H9 (cell line): Measurements from ENCODE around the gene SEMA4D. TPM values are rescaled to one million over a fixed set of nuclear protein-coding genes. Genes with fewer than 3 reads are reported as not detected.

Source experiments
- DNase-seq: peaks from one replicate; pipeline ENCODE4 v3.0.0-alpha.2; 2017
- H2AFZ ChIP-seq: one replicate; pipeline ENCODE4 v1.6.1; 2013; ENCODE audit warnings: mild to moderate bottlenecking, low read length, control low read depth, moderate library complexity
- H2AK5ac ChIP-seq: 2 replicates; pipeline ENCODE4 v1.6.1; 2013; ENCODE audit warnings: low read length, control low read depth, mixed read lengths; ENCODE audit not compliant: insufficient read length
- H2BK120ac ChIP-seq: one replicate; pipeline ENCODE4 v1.6.1; 2013; ENCODE audit warnings: low read depth, mild to moderate bottlenecking, low read length, control low read depth, inconsistent platforms; ENCODE audit not compliant: poor library complexity, severe bottlenecking
- H2BK12ac ChIP-seq: 2 replicates; pipeline ENCODE4 v1.6.1; 2013; ENCODE audit warnings: low read length, control low read depth, mixed read lengths, low read depth; ENCODE audit not compliant: insufficient read length
- H2BK15ac ChIP-seq: 2 replicates; pipeline ENCODE4 v1.6.1; 2013; ENCODE audit warnings: low read depth, low read length, control low read depth
- H2BK20ac ChIP-seq: one replicate; pipeline ENCODE4 v1.6.1; 2013; ENCODE audit warnings: low read depth, mild to moderate bottlenecking, low read length, control low read depth, inconsistent platforms; ENCODE audit not compliant: poor library complexity, severe bottlenecking
- H2BK5ac ChIP-seq: 2 replicates; pipeline ENCODE4 v1.6.1; 2013; ENCODE audit warnings: low read length, control low read depth, mixed read lengths; ENCODE audit not compliant: insufficient read length
- H3K14ac ChIP-seq: 2 replicates; pipeline ENCODE4 v1.6.1; 2013; ENCODE audit warnings: low read length, control low read depth; ENCODE audit not compliant: insufficient read depth
- H3K18ac ChIP-seq: 2 replicates; pipeline ENCODE4 v1.6.1; 2013; ENCODE audit warnings: low read depth, mild to moderate bottlenecking, mixed read lengths, low read length, control low read depth; ENCODE audit not compliant: insufficient read length
- H3K23ac ChIP-seq: 2 replicates; pipeline ENCODE4 v1.6.1; 2013; ENCODE audit warnings: low read length, control low read depth, mixed read lengths, low read depth; ENCODE audit not compliant: insufficient read length
- H3K23me2 ChIP-seq: 2 replicates; pipeline ENCODE4 v1.6.1; 2013; ENCODE audit warnings: low read depth, mild to moderate bottlenecking, mixed read lengths, low read length, control low read depth; ENCODE audit not compliant: insufficient read length, poor library complexity, severe bottlenecking
- H3K27ac ChIP-seq: 2 replicates; pipeline ENCODE4 v1.5.1; 2013; ENCODE audit warnings: low read length, control low read depth, mixed read lengths, low read depth; ENCODE audit not compliant: insufficient read length
- H3K27me3 ChIP-seq: 2 replicates; pipeline ENCODE4 v1.6.1; 2013; ENCODE audit warnings: low read length, control low read depth, inconsistent platforms; ENCODE audit not compliant: insufficient read depth
- H3K4ac ChIP-seq: 2 replicates; pipeline ENCODE4 v1.6.1; 2013; ENCODE audit warnings: low read depth, mild to moderate bottlenecking, control low read depth, inconsistent platforms, low read length, moderate library complexity
- H3K4me1 ChIP-seq: 2 replicates; pipeline ENCODE4 v1.6.1; 2013; ENCODE audit warnings: low read length, control low read depth, inconsistent platforms; ENCODE audit not compliant: insufficient read depth
- H3K4me2 ChIP-seq: 2 replicates; pipeline ENCODE4 v1.6.1; 2013; ENCODE audit warnings: low read length, control low read depth, mixed read lengths; ENCODE audit not compliant: insufficient read length, insufficient read depth
- H3K56ac ChIP-seq: 2 replicates; pipeline ENCODE4 v1.6.1; 2013; ENCODE audit warnings: low read depth, mild to moderate bottlenecking, mixed read lengths, low read length, control low read depth; ENCODE audit not compliant: insufficient read length
- H3K79me1 ChIP-seq: 2 replicates; pipeline ENCODE4 v1.6.1; 2013; ENCODE audit warnings: low read depth, mild to moderate bottlenecking, moderate library complexity, low read length, control low read depth, inconsistent platforms; ENCODE audit not compliant: insufficient read depth, poor library complexity, severe bottlenecking
- H3K79me2 ChIP-seq: 2 replicates; pipeline ENCODE4 v1.6.1; 2013; ENCODE audit warnings: low read length, control low read depth, inconsistent platforms; ENCODE audit not compliant: insufficient read depth
- H3K9ac ChIP-seq: 2 replicates; pipeline ENCODE4 v1.6.1; 2013; ENCODE audit warnings: low read length, control low read depth, mixed read lengths; ENCODE audit not compliant: insufficient read length; ENCODE audit errors: extremely low read depth
- H3K9me3 ChIP-seq: one replicate; pipeline ENCODE4 v1.6.1; 2013; ENCODE audit warnings: low read depth, low read length, inconsistent platforms; ENCODE audit not compliant: control insufficient read depth
- H3T11ph ChIP-seq: one replicate; pipeline ENCODE4 v1.6.1; 2013; ENCODE audit warnings: mild to moderate bottlenecking, low read length, control low read depth, inconsistent platforms
- H4K20me1 ChIP-seq: one replicate; pipeline ENCODE4 v1.6.1; 2013; ENCODE audit not compliant: control insufficient read depth, insufficient read length, insufficient read depth
- H4K5ac ChIP-seq: 2 replicates; pipeline ENCODE4 v1.6.1; 2013; ENCODE audit warnings: low read depth, mild to moderate bottlenecking, mixed read lengths, low read length, control low read depth; ENCODE audit not compliant: insufficient read length
- H4K8ac ChIP-seq: replicated peaks from 2 replicates; pipeline ENCODE4 v1.6.1; 2013; ENCODE audit warnings: low read length, control low read depth, mixed read lengths, low read depth; ENCODE audit not compliant: insufficient read length
- H4K91ac ChIP-seq: 2 replicates; pipeline ENCODE4 v1.6.1; 2013; ENCODE audit warnings: low read depth, mild to moderate bottlenecking, moderate library complexity, mixed read lengths, low read length, control low read depth; ENCODE audit not compliant: insufficient read length
- H3K27ac Mint-ChIP-seq, 3 experiments: 2 replicates in 2 of 3; 3 replicates in 1 of 3; pipeline ENCODE4 v1.8.0; 2020 to 2021; ENCODE audit warnings: mixed read lengths in 3 of 3, mild to moderate bottlenecking in 1 of 3, moderate library complexity in 1 of 3
- H3K27me3 Mint-ChIP-seq: 2 replicates; pipeline ENCODE4 v1.8.0; 2021; ENCODE audit warnings: low read depth, mild to moderate bottlenecking, moderate library complexity, mixed read lengths
- H3K36me3 Mint-ChIP-seq, 3 experiments: 2 replicates in 2 of 3; 3 replicates in 1 of 3; pipeline ENCODE4 v1.8.0; 2020 to 2021; ENCODE audit warnings: low read depth in 3 of 3, mixed read lengths in 3 of 3; ENCODE audit not compliant: insufficient read depth in 1 of 3
- H3K4me1 Mint-ChIP-seq, 2 experiments: 2 replicates each; pipeline ENCODE4 v1.8.0; 2020; ENCODE audit warnings: mixed read lengths in 2 of 2
- H3K4me3 Mint-ChIP-seq, 2 experiments: 2 replicates in 1 of 2; 3 replicates in 1 of 2; pipeline ENCODE4 v1.8.0; 2020 to 2021; ENCODE audit warnings: mild to moderate bottlenecking in 2 of 2, mixed read lengths in 2 of 2, moderate library complexity in 1 of 2
- H3K9me3 Mint-ChIP-seq, 2 experiments: 2 replicates in 1 of 2; 3 replicates in 1 of 2; pipeline ENCODE4 v1.8.0; 2020; ENCODE audit warnings: mild to moderate bottlenecking in 2 of 2, mixed read lengths in 2 of 2, moderate library complexity in 1 of 2
- CTCF ChIP-seq: fragments of 200-600 bp; sonication (generic); conservative IDR thresholded peaks from 3 replicates; pipeline ENCODE4 v1.8.0; 2021; ENCODE audit warnings: antibody characterized with exemption, mild to moderate bottlenecking
- WGBS: extraction: QIAGEN DNeasy Blood & Tissue Kit; methylation state at CpG from one replicate; pipeline ENCODE4 v1.1.7; 2013; ENCODE audit warnings: missing lambda C conversion rate, low lambda C conversion rate, mixed read lengths; ENCODE audit not compliant: insufficient read length; ENCODE audit errors: extremely low coverage; 5-methylcytosine and 5-hydroxymethylcytosine counted together
- total RNA-seq: library from RNA; stranded (reverse); gene quantifications from 2 replicates; pipeline ENCODE4 v1.2.1, GENCODE V29; 2021

The SEMA4D gene
- total RNA-seq, 1 experiment from 2014 or later, result 47.2 TPM

GRCh38 chr9:89528540-89528939, 30.6 kb upstream of the SEMA4D start:
- Histone ChIP-seq H3K23me2 (no peaks in the 10 kb centered on the region), H4K5ac (no peak overlapping the region), H2AK5ac (no peak overlapping the region), H4K8ac (no peak overlapping the region), H2BK120ac (no peak overlapping the region), H3K9ac (no peak overlapping the region), H3K27me3 (no peaks in the 10 kb centered on the region), H4K20me1 (no peaks in the 10 kb centered on the region), H3K79me2 (no peaks in the 10 kb centered on the region), H3K79me1 (no peaks in the 10 kb centered on the region), H4K91ac (no peak overlapping the region), H3K9me3 (no peaks in the 10 kb centered on the region), H3K14ac (no peak overlapping the region), H3K4me2 (no peak overlapping the region), H2BK5ac (no peak overlapping the region), H3T11ph (no peak overlapping the region), H2BK15ac (no peak overlapping the region), H3K23ac (no peak overlapping the region), H3K4ac (no peak overlapping the region), H3K56ac (no peak overlapping the region), H3K4me1 (no peaks in the 10 kb centered on the region), H2AFZ (no peak overlapping the region), H2BK12ac (no peak overlapping the region), H2BK20ac (no peak overlapping the region), H3K18ac (no peak overlapping the region), H3K27ac (no peak overlapping the region)
- DNase-seq, result no peak
- H3K27ac Mint-ChIP-seq, result no peak overlapping the region; a peak in 1 of 7 replicates
- no peaks in the 10 kb centered on the region for H3K4me1 Mint-ChIP-seq
- no peak for TF ChIP-seq CTCF
- H3K9me3 Mint-ChIP-seq, result peaks cover 13 to 14% of the 10 kb centered on the region in 2 experiments; a peak in 4 of 5 replicates
- H3K36me3 Mint-ChIP-seq, result peaks cover 0 to 4% (median 4%) of the 10 kb centered on the region in 3 experiments; a peak in 1 of 7 replicates
- H3K27me3 Mint-ChIP-seq, result peaks cover 4% of the 10 kb centered on the region
- H3K4me3 Mint-ChIP-seq, result no peak overlapping the region
- no CpG with 5 or more reads among the region's 6 CpGs for WGBS
